Measurements from ENCODE around the gene ICE2.

DNA sequence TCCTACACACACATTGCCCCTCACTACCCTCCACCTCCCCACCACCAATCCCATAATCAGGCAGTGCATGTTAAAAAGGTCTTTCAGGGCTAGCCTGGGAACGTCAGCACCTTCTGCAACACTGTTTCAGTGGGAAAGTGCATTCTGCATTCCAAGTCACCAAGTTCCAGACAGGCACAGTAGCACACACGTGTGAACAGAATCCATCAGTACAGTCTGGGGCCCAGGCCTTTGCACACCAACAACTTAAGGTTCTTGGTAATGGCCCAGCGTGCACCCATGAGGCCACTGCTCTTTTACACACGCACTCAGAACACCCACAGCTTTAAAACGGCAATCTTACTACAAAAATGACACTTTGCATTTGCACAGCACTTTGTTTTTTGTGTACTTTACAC is 82.4 kb downstream of the ICE2 start:
- TF ChIP-seq TAF1 (IDR thresholded peaks at IDR 0.05; ENCODE audit: low read depth) (no peak), TCF12 (IDR thresholded peaks at IDR 0.05; ENCODE audit: low read depth) (0 out of 2 replicates have a peak, but pooled peaks have one; percentile 8), EP300 (IDR thresholded peaks at IDR 0.05; ENCODE audit: borderline replicate concordance) (0 out of 2 replicates have a peak, but pooled peaks have one; percentile 21), RAD21 (IDR thresholded peaks at IDR 0.05; ENCODE audit: low read depth) (no peak)

Measured in Ishikawa (cell line).